Activated CD8-positive, alpha-beta T cell treated with anti-CD3 and anti-CD28 coated beads, Interleukin-2, amount 10 ng/mL, durations not matched to agents 7 days and 5 days (primary cell): Measurements from ENCODE around the gene SLC16A9. TPM values are rescaled to one million over a fixed set of nuclear protein-coding genes. Genes with fewer than 3 reads are reported as not detected.

ENCODE experiments used
- ATAC-seq: fragments of 150-1000 bp; cut with Tn5 transposase; one replicate; pipeline ENCODE4 v1.10.0; 2021; ENCODE audit warnings: moderate library complexity
- CTCF ChIA-PET: fragments of 350-600 bp; sonication (Branson Sonifier 250); formaldehyde crosslinking; loops from one replicate; lab custom pipeline; 2021; ENCODE audit warnings: antibody characterized with exemption; lab: Charles Lee
- POLR2A ChIA-PET: fragments of 350-600 bp; sonication (Branson Sonifier 250); formaldehyde crosslinking; loops from one replicate; lab custom pipeline; 2021; ENCODE audit warnings: antibody characterized with exemption; lab: Charles Lee
- DNase-seq: peaks from one replicate; pipeline ENCODE4 v3.0.0-alpha.2; 2020
- H3K27ac Mint-ChIP-seq: one replicate; pipeline ENCODE4 v1.8.0; 2021; ENCODE audit warnings: mild to moderate bottlenecking, mixed read lengths
- H3K27me3 Mint-ChIP-seq: one replicate; pipeline ENCODE4 v1.8.0; 2021; ENCODE audit warnings: low read depth, mixed read lengths
- H3K36me3 Mint-ChIP-seq: one replicate; pipeline ENCODE4 v1.8.0; 2021; ENCODE audit warnings: low read depth, mixed read lengths
- H3K4me1 Mint-ChIP-seq: one replicate; pipeline ENCODE4 v1.8.0; 2021; ENCODE audit warnings: low read depth, mixed read lengths
- H3K4me3 Mint-ChIP-seq: one replicate; pipeline ENCODE4 v1.8.0; 2021; ENCODE audit warnings: mild to moderate bottlenecking, mixed read lengths
- H3K9me3 Mint-ChIP-seq: one replicate; pipeline ENCODE4 v1.8.0; 2022; ENCODE audit warnings: mixed read lengths; ENCODE audit not compliant: insufficient read depth
- total RNA-seq, 2 experiments: library from RNA; stranded (reverse); gene quantifications; one replicate each; pipeline ENCODE4 v1.2.3, GENCODE V29; 2021

Gene SLC16A9
- total RNA-seq, 2 experiments from 2014 or later = 0.08 to 0.10 TPM

- POLR2A ChIA-PET = no interaction called here
Measured at GRCh38 chr10:59634102-59634501, 75.5 kb downstream of the SLC16A9 start.

GRCh38 chr10:59633063-59633462, 76.6 kb downstream of the SLC16A9 start:
- Mint-ChIP-seq H3K27me3 (peaks cover 22% of the 10 kb centered on the region), H3K4me1 (no peaks in the 10 kb centered on the region), H3K4me3 (no peak overlapping the region), H3K36me3 (no peaks in the 10 kb centered on the region), H3K27ac (no peak overlapping the region), H3K9me3 (no peaks in the 10 kb centered on the region)
- POLR2A ChIA-PET = no interaction called here
- DNase-seq (no peak), ATAC-seq (no peak)
- CTCF ChIA-PET = interaction anchor here (1.0 to 2.4 kb wide), 3 partner anchors 11 to 186 kb away, joined by 3 to 6 read pairs (median 3); no protein-coding TSS in a partner anchor

More at GRCh38 chr10:59634102-59634501, 75.5 kb downstream of the SLC16A9 start:
- Mint-ChIP-seq H3K9me3 (no peaks in the 10 kb centered on the region), H3K36me3 (no peaks in the 10 kb centered on the region), H3K27ac (no peak overlapping the region), H3K27me3 (peaks cover 22% of the 10 kb centered on the region), H3K4me3 (no peak overlapping the region), H3K4me1 (no peaks in the 10 kb centered on the region)
- CTCF ChIA-PET = interaction anchor here (1.4 kb wide), 1 partner anchor 197 kb away, joined by 5 read pairs; no protein-coding TSS in a partner anchor
- DNase-seq = no peak
- ATAC-seq = no peak

GRCh38 chr10:59631882-59632807, 77.5 kb downstream of the SLC16A9 start:
- ATAC-seq = no peak
- Mint-ChIP-seq H3K27me3 (peaks cover 22% of the 10 kb centered on the region), H3K4me3 (no peak overlapping the region), H3K9me3 (no peaks in the 10 kb centered on the region), H3K4me1 (no peaks in the 10 kb centered on the region), H3K27ac (no peak overlapping the region), H3K36me3 (no peaks in the 10 kb centered on the region)
- POLR2A ChIA-PET = no interaction called here
- CTCF ChIA-PET = interaction anchor here (0.6 to 2.4 kb wide), 7 partner anchors 10 to 464 kb away, joined by 3 to 6 read pairs (median 3); no protein-coding TSS in a partner anchor
- DNase-seq = no peak

- no peak overlapping the region for H3K27ac Mint-ChIP-seq
- H3K36me3 Mint-ChIP-seq = no peaks in the 10 kb centered on the region
- no peaks in the 10 kb centered on the region for H3K9me3 Mint-ChIP-seq
- peaks cover 22% of the 10 kb centered on the region for H3K27me3 Mint-ChIP-seq
- ATAC-seq (no peak), DNase-seq (no peak)
- ChIA-PET POLR2A (no interaction called here), CTCF (interaction anchor here (0.6 to 2.4 kb wide), 4 partner anchors 9 to 465 kb away, joined by 3 to 6 read pairs (median 4); no protein-coding TSS in a partner anchor)
- H3K4me3 Mint-ChIP-seq = no peak overlapping the region
- no peaks in the 10 kb centered on the region for H3K4me1 Mint-ChIP-seq
Measured at GRCh38 chr10:59631237-59631636, 78.4 kb downstream of the SLC16A9 start.

- ATAC-seq (no peak), DNase-seq (no peak)
- peaks cover 14% of the 10 kb centered on the region for H3K27me3 Mint-ChIP-seq
- H3K4me1 Mint-ChIP-seq = no peaks in the 10 kb centered on the region
- no peak overlapping the region for H3K27ac Mint-ChIP-seq
- POLR2A ChIA-PET = no interaction called here
- H3K9me3 Mint-ChIP-seq = no peaks in the 10 kb centered on the region
- H3K4me3 Mint-ChIP-seq = no peak overlapping the region
- CTCF ChIA-PET = interaction anchor here (0.6 to 2.0 kb wide), 5 partner anchors 9 to 202 kb away, joined by 3 to 9 read pairs (median 4); no protein-coding TSS in a partner anchor
- H3K36me3 Mint-ChIP-seq = no peaks in the 10 kb centered on the region
Measured at GRCh38 chr10:59628965-59629364, 80.7 kb downstream of the SLC16A9 start.

- ATAC-seq (no peak), DNase-seq (no peak)
- H3K27me3 Mint-ChIP-seq = peaks cover 14% of the 10 kb centered on the region
- H3K36me3 Mint-ChIP-seq = no peaks in the 10 kb centered on the region
- no peaks in the 10 kb centered on the region for H3K9me3 Mint-ChIP-seq
- CTCF ChIA-PET = interaction anchor here (0.6 to 2.0 kb wide), 4 partner anchors 8 to 180 kb away, joined by 3 to 9 read pairs (median 5); no protein-coding TSS in a partner anchor
- POLR2A ChIA-PET = no interaction called here
- no peaks in the 10 kb centered on the region for H3K4me1 Mint-ChIP-seq
- no peak overlapping the region for H3K27ac Mint-ChIP-seq
- no peak overlapping the region for H3K4me3 Mint-ChIP-seq
Measured at GRCh38 chr10:59628456-59628855, 81.2 kb downstream of the SLC16A9 start.

GRCh38 chr10:59627366-59628018, 82.2 kb downstream of the SLC16A9 start:
- no peak overlapping the region for H3K27ac Mint-ChIP-seq
- ChIA-PET CTCF (interaction anchor here (1.1 to 5.8 kb wide), 3 partner anchors 12 to 188 kb away, joined by 3 to 50 read pairs (median 6); no protein-coding TSS in a partner anchor), POLR2A (no interaction called here)

GRCh38 chr10:59626523-59626869, 83.2 kb downstream of the SLC16A9 start:
- ATAC-seq (no peak), DNase-seq (no peak)
- CTCF ChIA-PET = interaction anchor here (0.6 to 5.8 kb wide), 28 partner anchors 12 to 489 kb away, joined by 3 to 50 read pairs (median 4); partner anchors contain the start of genes CCDC6 and SLC16A9
- H3K36me3 Mint-ChIP-seq = no peaks in the 10 kb centered on the region
- H3K9me3 Mint-ChIP-seq = no peaks in the 10 kb centered on the region
- no peak overlapping the region for H3K4me3 Mint-ChIP-seq
- POLR2A ChIA-PET = no interaction called here
- H3K27me3 Mint-ChIP-seq = peaks cover 5% of the 10 kb centered on the region
- H3K4me1 Mint-ChIP-seq = no peaks in the 10 kb centered on the region
- H3K27ac Mint-ChIP-seq = no peak overlapping the region

More at GRCh38 chr10:59627366-59628018, 82.2 kb downstream of the SLC16A9 start:
- no peaks in the 10 kb centered on the region for H3K4me1 Mint-ChIP-seq
- no peaks in the 10 kb centered on the region for H3K36me3 Mint-ChIP-seq
- H3K9me3 Mint-ChIP-seq = no peaks in the 10 kb centered on the region
- no peak for ATAC-seq
- peaks cover 12% of the 10 kb centered on the region for H3K27me3 Mint-ChIP-seq
- no peak overlapping the region for H3K4me3 Mint-ChIP-seq
- no peak for DNase-seq

- CTCF ChIA-PET = interaction anchor here (0.6 to 5.8 kb wide), 30 partner anchors 13 to 1211 kb away, joined by 3 to 50 read pairs (median 4); partner anchors contain the start of genes CCDC6 and SLC16A9
- Mint-ChIP-seq H3K36me3 (no peaks in the 10 kb centered on the region), H3K27me3 (peaks cover 2% of the 10 kb centered on the region), H3K4me3 (no peak overlapping the region), H3K4me1 (no peaks in the 10 kb centered on the region), H3K27ac (no peak overlapping the region), H3K9me3 (no peaks in the 10 kb centered on the region)
- peak; percentile 91 for ATAC-seq
- POLR2A ChIA-PET = no interaction called here
- peak; percentile 56 for DNase-seq
Measured at GRCh38 chr10:59625721-59626522, 83.7 kb downstream of the SLC16A9 start.

- Mint-ChIP-seq H3K9me3 (no peaks in the 10 kb centered on the region), H3K4me1 (no peaks in the 10 kb centered on the region), H3K27me3 (peaks cover 7% of the 10 kb centered on the region), H3K27ac (no peak overlapping the region), H3K36me3 (no peaks in the 10 kb centered on the region), H3K4me3 (no peak overlapping the region)
- no peak for DNase-seq
- ATAC-seq = no peak
- POLR2A ChIA-PET = no interaction called here
- CTCF ChIA-PET = interaction anchor here (0.6 to 5.8 kb wide), 12 partner anchors 14 to 1211 kb away, joined by 3 to 50 read pairs (median 5); partner anchors contain the start of genes CCDC6 and SLC16A9
Measured at GRCh38 chr10:59624951-59625350, 84.7 kb downstream of the SLC16A9 start.

GRCh38 chr10:59624136-59624535, 85.5 kb downstream of the SLC16A9 start:
- Mint-ChIP-seq H3K27me3 (peaks cover 8% of the 10 kb centered on the region), H3K9me3 (no peaks in the 10 kb centered on the region), H3K4me3 (no peak overlapping the region), H3K36me3 (no peaks in the 10 kb centered on the region), H3K4me1 (no peaks in the 10 kb centered on the region), H3K27ac (no peak overlapping the region)
- no peak for ATAC-seq
- POLR2A ChIA-PET = no interaction called here
- DNase-seq = no peak
- CTCF ChIA-PET = interaction anchor here (0.9 to 5.8 kb wide), 6 partner anchors 15 to 1022 kb away, joined by 3 to 50 read pairs (median 6); partner anchors contain the start of gene SLC16A9
